ENCODE results near the gene TMTC4.

Gene TMTC4

GRCh38 chr13:100560498-100561157 is 114.0 kb downstream of the TMTC4 start:
- H3K27me3 Mint-ChIP-seq = no peaks in the 10 kb centered on the region
- no peaks in the 10 kb centered on the region for H3K9me3 Mint-ChIP-seq
- peaks cover 5% of the 10 kb centered on the region for H3K4me1 Mint-ChIP-seq
- no peak for ATAC-seq
- H3K4me3 Mint-ChIP-seq = no peak overlapping the region
- no peak overlapping the region for H3K27ac Mint-ChIP-seq
- no peak for DNase-seq

GRCh38 chr13:100559886-100560285 is 114.7 kb downstream of the TMTC4 start:
- Mint-ChIP-seq H3K4me3 (no peak overlapping the region), H3K9me3 (no peaks in the 10 kb centered on the region), H3K4me1 (no peaks in the 10 kb centered on the region), H3K27ac (no peak overlapping the region), H3K27me3 (no peaks in the 10 kb centered on the region)
- ATAC-seq (no peak), DNase-seq (no peak)
